ELF-1 (cell line): ENCODE results near the gene GUK1.
A peak's percentile ranks its signal among the peaks of the same experiment; 100 is the strongest.
"Not testable (repeated sequence)": the region's sequence is repeated elsewhere in the genome, so short reads cannot be mapped to it uniquely, and the experiment has no call there.

ENCODE experiments used
- DNase-seq: peaks from one replicate; pipeline ENCODE4 v3.0.0-alpha.2; 2016; ENCODE audit warnings: low read depth, low spot score

The GUK1 gene

DNA sequence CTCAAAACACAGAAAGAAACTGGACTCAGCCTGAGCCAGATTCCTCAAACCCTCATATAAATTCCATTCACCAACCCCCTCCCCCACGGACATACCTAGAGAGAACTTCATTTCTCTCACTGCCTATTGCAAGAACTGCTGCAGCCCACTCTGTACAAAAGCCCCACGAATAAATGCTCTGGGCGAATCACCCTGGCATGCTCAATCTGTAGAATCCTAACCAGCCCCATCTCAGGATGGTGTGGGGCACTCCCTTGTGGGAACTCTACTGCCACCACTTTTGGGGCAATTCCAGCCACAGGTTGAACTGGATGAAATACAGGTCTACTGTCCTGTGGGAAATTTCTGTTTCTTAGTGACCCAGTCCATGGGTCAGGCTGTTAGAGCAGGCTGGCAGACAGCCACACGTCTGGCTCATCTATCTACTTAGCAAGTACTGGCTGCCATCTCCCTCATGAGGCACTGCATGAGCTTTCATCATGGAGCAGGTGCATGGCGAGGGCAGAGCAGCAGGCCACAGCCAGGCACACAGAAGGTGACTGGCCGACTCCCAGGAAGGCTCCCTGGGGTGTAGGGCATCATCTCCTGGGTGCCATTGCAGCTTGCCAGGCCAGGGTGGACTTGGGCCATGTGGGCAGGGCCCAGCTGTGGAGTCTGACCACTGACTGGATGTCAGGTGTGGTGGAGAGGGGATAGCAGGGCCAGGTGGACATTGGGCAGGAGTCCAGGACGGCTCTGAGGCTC lies 35.4 kb upstream of the GUK1 start:
- peak; percentile 37 for DNase-seq

DNA sequence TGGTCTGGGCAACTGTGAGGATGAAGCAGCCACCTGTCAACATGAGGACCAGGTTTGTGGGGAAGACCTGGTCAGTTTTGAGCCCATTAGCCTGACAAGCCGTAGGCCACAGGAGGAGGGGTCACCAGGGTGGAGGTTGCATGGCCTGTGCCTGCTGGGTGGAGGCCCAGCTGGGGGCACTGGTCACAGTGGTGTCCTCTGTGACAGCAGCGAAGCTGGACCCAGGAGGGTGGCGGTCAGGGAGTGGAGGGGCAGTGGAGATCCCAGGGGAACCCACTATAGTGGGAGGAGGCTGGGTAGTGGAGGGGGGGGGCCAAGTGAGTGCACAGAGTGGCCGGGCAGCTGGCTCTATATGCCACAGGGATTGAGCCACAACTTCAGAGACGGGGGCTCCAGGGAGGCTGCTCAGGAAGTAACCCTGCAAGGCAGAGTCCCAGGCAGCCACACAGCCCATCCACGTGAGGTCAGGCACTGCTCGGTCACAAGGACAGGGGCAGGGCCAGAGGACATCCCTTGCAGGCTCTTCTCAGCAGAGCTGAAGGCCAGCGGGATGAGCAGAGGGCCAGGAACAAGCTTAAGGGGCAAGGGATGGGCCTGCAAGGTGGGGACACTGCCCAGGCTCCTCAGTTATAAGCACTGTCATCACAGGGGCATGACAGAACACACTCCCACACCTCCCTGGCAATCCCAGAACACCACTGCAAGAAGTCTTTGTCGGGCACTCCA lies 34.6 kb upstream of the GUK1 start:
- no peak for DNase-seq

DNA sequence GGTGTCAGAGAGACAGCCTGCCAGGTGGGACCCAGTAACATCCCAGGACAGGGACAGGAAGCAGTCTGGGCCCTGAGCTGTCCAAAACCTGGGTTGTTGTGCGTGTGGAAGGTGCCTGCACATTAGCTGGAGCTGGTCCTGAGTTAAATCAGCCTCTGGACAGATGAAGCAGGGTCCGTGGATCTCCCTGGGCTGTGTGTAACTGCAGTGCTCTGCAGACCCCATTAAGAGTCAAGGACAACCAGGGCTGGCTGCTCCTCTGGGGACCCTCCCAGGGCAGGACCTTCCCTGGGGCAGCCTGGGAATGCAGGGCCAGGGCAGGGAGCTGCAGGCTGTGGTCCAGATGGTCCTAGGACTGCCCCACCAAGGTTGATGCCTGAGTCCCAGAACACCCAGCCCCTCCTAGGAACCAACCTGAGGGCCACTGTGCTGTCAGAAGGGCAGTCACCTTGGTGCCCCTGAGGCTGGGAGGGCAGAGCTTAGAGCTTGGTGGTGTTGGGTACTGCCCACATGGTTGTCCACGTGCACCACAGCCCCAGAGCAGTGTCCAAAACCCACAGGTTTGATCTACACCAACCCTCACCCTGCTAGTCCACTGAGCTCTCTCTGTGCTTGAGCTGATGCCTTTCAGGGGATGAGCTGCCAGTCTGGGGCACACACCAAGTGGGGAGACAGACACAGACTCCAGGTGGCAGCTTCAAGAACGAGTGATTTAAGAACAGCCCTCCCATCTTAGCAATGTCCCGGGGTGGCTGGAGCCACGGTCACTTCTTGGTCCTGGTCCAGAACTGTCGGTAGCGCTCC lies 33.9 kb upstream of the GUK1 start:
- DNase-seq, result no peak

DNA sequence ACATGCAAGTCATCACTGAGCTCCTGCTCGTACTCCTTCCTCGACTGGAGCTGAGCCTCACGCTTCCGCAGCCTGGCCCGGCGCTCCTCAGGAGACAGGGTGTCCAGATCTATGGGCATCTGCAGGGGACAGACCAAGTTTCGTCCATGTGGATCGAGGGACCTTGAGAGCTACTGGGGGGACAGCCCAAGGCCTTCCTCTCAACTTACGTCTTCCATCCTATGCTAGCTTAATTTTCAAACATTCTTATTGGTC lies 33.4 kb upstream of the GUK1 start:
- no peak for DNase-seq

DNA sequence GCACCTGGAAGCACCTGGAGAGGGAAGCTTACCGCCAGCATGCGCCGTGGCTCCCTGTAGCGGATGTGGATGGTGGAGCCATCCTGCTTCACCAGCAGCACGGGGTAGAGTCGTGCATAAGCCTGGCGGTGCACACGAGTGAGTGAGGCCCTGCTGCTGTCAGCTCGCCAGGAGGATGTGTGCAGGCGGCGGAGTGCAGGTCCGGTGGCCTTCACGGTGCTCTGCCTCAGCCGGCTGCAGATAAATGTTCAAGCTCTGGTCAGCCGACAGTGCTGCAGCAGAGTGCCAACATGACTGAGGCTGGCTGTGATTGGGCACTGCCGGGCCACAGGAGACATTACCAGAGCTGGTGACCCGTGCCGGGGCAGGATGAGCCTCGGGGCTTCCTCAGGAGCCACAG lies 32.4 kb upstream of the GUK1 start:
- no peak for DNase-seq

DNA sequence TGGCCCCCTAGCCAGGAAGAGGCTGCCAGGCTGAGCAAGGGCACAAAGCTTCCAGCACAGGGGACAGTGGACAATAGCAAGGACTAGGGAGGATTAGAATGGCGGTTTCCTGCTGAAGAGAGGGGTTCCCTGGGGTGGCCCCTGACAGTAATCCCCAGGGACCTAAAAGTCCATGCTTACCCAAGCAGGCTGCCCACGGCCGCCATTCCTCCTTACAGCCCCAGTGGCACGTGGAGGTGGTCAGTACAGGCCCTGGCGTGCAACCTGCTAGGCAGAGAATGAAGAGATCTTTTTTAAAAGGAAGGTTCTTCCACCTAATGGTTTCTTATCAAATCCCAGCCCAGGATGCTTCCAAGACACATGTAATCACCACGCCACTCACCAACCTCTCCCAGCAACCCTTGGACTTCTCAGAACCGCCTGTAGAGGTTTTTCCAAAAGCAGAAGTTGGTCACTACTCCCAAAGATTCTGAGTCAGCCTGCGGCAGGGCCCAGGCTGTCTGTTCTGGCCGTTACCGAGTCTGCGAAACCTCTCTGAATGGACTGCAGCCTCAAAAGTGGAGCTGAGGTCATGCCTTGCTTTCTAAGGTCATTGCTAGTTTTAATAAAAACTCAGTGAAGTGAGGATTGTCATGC lies 31.9 kb upstream of the GUK1 start:
- no peak for DNase-seq

DNA sequence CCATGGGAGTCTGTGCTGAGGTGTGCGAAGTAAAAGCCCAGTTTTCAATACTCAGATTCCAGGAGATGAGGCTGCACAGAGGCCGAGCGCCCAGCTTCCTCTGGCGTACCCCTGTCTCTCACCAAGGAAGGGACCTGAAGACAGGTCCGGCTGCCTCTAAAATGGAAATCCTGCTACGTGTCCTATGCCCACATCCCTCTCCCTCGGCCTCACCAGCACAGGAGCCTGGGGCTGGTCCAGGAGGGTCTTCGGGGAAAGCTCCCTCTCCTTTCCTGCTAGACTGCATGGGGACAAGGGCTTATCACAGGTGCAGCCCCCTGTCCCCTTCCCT lies 31.4 kb upstream of the GUK1 start:
- no peak for DNase-seq

DNA sequence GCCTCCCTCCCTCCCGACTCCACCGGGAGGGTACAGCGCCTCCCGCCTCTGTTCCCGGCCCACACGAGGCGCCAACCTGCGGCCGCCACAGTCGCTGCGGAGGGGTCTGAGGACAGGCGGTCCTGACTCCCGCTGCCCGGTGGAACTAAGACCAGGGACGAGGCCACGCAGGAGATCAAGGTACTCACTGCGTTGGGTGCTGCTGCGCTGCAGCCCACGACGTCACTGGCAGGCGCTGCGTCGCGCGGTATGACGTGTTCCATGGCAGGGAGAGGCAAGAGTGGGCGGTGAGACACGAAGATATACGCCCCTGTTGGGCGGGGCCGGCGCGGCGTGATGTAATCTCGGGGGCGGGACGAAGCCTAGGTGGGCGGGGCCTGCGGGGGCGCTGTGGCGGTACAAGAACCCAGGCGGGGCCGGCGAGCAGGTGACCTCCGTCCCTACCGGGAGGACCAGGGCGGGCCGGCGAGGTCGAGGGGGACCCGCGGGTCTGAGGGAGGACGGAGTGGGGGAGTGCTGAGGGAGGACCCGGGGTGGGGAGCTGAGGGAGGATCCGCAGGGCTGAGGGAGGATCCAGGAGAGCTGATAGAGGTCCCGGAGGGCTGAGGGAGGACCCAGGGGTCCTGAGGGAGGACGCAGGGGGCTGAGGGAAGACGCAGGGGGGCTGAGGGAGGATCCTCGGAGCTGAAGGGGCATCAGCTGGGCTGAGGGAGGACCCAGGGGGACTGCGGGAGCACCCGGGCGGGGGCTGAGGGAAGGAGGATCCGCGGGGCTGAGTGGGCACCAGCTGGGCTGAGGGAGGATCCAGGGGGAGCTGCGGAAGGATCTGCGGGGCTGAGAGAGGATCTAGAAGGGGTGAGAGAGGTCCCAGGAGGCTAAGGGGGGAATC lies 30.8 kb upstream of the GUK1 start, which contains the start of gene MRPL55:
MRPL55 (minus strand) TSS at position 227 of the 889 bp plus-strand sequence. CDS start 1,039 bp downstream, outside the sequence.
- peak; percentile 97 for DNase-seq

DNA sequence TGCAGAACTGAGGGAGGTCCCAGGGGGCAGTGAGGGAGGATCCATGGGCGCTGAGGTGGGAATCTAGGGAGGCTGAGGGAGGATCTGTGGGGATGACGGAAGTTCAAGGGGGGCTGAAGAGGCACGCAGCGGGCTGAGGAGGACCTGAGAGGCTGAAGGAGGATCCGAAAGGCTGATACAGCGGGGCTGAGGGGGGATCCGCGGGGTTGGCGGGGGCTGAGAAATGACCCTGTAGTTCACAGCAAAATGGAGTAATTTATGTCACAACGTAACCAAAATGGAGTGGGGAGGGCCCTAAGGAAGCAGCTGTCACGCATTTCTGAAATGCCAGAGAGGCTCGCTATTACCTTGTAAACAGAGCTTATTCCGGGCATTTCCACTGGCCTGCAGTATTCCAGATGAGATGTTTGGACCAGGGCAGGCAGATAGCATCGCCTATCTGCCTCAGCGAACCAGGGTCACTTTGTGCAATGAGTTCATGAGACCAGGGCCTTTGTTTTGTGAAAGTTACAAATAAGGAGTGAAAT lies 30.1 kb upstream of the GUK1 start:
- DNase-seq, result peak; percentile 48

DNA sequence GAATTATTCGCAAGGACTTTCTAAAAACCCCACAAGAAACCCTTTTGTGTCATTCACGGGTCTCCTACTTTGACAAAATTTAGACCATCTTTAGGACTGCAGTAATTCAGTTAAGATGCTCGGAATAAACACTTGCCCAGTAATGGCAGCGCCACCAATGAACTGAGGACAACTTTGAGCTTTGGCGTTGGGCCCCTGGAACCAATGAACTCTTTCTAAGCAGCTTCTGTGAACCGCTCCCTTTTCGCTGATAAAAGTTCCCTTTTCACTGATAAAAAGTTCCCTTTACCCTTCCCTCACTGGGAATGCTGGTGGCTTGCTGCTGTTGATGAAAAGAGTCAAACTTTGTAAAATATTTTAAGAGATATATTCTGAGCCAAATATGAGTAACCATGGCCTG lies 29.5 kb upstream of the GUK1 start:
- DNase-seq, result no peak

DNA sequence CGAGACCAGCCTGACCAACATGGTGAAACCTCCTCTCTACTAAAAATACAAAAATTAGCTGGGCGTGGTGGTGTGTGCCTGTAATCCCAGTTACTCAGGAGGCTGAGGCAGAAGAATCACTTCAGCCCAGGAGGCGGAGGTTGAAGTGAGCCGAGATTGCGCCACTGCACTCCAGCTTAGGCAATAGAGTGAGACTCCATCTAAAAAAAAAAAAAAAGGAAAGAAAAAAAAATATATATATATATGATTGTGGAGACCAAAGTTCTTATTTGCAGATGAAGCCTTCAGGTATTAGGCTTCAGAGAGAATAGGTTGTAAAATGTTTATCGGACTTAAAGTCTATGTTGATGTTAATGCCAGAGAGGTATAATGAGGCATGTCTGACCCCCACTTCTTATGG lies 28.8 kb upstream of the GUK1 start:
- not testable (repeated sequence) for DNase-seq

DNA sequence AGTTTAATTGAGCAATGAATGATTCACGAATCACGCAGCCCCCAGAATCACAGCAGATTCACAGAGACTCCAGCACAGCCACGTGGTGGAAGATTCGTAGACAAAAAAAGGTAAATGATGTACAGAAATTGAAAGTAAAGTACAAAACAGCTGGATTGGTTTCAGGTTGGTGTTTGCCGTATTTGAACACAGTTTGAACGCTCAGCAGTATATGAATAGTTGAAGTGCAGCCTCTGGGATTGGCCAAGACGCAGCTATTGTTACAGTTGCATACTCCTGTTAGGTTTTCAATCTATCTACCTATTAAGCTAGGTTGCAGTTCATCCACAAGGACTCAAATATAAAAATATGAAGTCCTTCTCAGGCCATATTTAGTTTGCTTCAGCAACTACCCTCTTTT lies 27.9 kb upstream of the GUK1 start:
- no peak for DNase-seq

DNA sequence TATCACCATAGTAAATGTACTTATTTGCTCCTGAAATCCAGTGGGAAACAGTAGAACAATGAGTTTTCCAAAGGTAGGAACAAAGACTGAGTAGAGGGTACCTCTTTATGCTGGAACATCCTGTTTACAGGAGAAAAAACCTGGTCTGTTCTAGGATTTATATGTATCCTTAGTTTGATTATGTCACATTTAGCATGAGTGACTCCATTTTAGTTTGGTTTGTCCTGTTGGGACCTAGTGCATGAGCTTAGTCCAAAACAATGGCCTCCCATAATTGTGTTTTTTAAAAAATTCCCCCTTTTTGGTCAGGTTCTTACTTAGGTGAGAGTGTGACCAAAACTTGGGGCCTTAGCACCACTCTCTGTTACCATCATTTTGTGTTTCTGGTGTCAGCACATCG lies 27.5 kb upstream of the GUK1 start:
- DNase-seq, result no peak

DNA sequence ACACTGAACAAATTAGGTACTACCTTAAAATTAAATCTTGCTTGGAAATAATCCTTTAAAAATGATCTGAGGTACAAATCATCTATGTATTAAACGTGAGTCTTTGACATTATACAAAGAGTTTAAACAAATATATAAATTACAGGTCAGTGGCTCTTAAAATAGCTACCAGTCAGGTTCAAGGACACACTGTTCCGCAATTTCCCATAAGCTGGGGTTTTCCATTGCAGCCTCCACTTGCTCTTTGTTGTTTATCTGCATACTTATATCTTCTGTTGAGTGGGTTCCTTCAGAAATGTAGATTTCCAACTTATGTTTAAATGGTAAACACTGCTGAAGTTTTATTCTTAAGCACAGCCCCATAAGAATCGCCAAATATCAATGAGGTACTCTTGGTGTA lies 25.3 kb upstream of the GUK1 start:
- no peak for DNase-seq

DNA sequence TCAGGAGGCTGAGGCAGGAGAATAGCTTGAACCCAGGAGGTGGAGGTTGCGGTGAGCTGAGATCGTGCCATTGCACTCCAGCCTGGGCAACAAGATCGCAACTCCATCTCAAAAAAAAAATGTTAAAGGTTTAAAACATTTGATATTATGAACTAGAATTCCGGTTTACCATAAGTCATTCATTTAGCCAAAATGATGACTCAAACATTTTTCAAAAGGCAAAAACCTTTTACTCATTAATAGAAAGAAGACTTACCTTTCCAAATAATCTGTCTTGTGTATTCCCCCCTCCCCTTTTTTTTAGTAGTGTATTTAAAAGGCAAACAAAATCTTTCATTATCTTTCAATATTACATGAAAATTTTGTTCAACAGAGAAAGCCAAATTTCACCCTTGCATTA lies 22.7 kb upstream of the GUK1 start:
- DNase-seq, result no peak

DNA sequence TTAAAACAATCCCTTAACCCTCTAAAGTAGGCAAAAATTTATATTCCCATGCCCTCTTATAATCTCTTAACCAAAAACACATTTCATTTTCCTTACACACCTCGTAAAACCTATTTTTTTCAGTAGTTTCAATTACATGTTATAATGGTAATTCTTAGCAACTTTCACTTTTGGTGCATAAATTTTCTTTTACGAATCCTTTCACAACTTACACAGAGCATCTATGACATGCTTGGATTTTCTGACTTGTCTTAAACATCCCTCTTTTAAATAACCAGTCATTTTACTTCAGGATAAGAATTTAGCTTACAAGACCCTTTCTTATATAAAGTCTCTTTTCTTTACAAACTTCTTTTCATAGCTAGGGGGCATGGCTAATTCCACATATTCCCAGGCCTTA lies 22.0 kb upstream of the GUK1 start:
- no peak for DNase-seq

DNA sequence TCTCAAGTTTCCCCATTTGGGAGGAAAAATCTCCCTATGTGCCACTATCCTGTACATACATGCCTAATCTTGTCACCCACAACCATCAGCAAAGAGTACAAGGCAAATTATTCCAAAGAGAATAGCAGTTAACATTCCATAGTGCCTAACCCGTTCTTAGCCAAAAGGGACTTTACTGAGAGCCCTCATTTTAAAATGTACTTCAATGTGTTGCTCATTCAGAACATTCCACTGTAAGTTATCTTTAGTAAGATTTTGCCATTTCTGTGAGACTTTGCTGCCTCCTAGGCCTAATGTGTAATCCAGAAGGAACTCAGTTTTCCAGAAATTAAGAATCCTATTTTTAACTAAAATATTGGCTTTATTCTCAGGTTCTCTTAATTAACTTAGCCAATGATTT lies 19.7 kb upstream of the GUK1 start:
- no peak for DNase-seq

DNA sequence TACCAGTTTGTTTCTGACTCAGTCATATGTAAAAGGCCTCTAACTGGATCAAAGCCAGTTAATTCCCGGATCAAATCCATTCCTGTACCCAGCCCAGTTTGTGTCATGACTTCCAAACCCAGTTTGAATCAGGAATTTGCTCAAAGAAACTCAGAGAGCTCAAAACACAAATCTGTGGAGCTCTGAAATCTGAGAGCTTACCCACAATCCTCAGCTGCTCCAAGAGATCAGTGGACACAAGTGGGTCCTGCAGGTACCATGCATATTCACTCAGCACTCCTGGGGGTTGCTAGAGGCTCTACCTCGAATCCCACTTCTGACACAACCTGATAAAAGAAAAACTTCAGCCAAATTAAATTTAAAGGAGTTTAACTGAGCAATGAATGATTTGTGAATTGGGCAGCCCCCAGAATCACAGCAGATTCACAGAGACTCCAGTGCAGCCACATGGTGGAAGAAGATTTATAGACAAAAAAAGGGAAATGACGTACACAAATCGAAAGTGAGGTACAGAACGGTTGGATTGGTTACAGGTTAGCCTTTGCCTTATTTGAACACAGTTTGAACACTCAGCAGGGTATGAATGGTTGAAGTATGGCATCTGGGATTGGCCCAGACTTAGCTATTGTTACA lies 19.1 kb upstream of the GUK1 start:
- no peak for DNase-seq

DNA sequence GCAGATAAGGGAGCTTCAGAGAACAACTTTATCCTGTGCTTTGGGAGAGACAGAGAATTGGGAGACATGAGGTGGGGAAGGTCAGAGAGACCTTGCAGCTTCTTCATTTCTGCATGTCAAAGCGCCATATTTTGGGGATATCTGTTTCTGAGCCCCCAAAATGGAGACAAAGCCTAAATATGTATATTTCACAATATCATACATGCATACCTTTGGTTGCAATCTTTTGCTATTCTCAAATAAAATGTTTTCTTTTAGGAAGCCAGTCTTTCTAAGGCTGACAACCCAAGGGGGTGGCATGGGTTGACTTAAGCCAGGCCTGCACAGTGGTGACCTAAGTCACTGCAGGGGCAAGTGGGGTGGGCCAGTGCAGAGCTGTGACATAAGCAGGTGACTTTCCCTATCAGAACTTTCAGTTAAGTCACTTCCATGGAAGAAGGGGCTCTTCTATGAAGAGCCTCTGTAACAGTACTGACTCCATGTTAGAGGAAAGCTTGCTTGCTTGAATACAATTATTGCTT lies 17.1 kb upstream of the GUK1 start:
- no peak for DNase-seq

DNA sequence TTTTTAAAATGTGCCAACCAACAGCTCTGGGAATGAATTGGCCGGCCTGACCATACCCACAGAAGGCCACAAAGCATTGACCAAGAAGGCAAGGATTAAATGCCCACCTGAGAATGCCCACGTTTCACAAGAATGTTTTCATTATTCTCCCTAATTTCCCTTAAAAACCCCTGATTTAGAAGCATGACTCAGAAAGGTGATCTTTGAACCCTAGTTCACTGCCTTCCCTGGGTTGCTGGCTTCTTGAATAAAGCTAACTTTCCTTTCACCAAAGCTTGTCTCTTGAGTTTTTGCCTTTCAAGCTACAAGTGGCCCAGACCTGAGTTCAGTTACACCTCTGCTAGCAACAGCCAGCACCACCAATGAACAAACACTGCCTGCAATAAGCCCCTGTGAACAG lies 16.6 kb upstream of the GUK1 start:
- DNase-seq, result no peak
